ENCODE data around the gene CNTNAP2.
"Not testable (repeated sequence)": the region's sequence is repeated elsewhere in the genome, so short reads cannot be mapped to it uniquely, and the experiment has no call there.

DNA sequence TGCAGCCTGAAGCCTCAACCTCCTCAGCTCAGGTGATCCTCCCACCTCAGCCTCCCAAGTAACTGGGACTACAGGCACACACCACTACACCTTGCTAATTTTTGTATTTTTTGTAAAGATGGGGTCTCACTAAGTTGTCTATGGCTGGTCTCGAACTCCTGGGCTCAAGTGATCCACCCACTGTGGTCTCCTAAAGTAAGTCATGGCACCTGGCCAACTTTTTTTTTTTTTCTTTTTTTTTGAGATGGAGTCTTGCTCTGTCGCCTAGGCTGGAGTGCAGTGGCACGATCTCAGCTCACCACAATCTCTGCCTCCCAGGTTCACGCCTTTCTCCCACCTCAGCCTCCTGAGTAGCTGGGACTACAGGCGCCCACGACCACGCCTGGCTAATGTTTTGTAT is 2182.2 kb downstream of the CNTNAP2 start:
- not testable (repeated sequence) for TF ChIP-seq SIN3A (IDR thresholded peaks at IDR 0.05; ENCODE audit: borderline replicate concordance, insufficient read depth, low read depth, low read length); POLR2AphosphoS5 (IDR thresholded peaks at IDR 0.05; ENCODE audit: low read depth, low read length); TCF7L2 (IDR thresholded peaks at IDR 0.05; ENCODE audit: low read depth, low read length)
- TF ChIP-seq, protein P1, sequence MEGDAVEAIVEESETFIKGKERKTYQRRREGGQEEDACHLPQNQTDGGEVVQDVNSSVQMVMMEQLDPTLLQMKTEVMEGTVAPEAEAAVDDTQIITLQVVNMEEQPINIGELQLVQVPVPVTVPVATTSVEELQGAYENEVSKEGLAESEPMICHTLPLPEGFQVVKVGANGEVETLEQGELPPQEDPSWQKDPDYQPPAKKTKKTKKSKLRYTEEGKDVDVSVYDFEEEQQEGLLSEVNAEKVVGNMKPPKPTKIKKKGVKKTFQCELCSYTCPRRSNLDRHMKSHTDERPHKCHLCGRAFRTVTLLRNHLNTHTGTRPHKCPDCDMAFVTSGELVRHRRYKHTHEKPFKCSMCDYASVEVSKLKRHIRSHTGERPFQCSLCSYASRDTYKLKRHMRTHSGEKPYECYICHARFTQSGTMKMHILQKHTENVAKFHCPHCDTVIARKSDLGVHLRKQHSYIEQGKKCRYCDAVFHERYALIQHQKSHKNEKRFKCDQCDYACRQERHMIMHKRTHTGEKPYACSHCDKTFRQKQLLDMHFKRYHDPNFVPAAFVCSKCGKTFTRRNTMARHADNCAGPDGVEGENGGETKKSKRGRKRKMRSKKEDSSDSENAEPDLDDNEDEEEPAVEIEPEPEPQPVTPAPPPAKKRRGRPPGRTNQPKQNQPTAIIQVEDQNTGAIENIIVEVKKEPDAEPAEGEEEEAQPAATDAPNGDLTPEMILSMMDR (IDR thresholded peaks at IDR 0.05): not testable (repeated sequence)
- TF ChIP-seq, protein P2, sequence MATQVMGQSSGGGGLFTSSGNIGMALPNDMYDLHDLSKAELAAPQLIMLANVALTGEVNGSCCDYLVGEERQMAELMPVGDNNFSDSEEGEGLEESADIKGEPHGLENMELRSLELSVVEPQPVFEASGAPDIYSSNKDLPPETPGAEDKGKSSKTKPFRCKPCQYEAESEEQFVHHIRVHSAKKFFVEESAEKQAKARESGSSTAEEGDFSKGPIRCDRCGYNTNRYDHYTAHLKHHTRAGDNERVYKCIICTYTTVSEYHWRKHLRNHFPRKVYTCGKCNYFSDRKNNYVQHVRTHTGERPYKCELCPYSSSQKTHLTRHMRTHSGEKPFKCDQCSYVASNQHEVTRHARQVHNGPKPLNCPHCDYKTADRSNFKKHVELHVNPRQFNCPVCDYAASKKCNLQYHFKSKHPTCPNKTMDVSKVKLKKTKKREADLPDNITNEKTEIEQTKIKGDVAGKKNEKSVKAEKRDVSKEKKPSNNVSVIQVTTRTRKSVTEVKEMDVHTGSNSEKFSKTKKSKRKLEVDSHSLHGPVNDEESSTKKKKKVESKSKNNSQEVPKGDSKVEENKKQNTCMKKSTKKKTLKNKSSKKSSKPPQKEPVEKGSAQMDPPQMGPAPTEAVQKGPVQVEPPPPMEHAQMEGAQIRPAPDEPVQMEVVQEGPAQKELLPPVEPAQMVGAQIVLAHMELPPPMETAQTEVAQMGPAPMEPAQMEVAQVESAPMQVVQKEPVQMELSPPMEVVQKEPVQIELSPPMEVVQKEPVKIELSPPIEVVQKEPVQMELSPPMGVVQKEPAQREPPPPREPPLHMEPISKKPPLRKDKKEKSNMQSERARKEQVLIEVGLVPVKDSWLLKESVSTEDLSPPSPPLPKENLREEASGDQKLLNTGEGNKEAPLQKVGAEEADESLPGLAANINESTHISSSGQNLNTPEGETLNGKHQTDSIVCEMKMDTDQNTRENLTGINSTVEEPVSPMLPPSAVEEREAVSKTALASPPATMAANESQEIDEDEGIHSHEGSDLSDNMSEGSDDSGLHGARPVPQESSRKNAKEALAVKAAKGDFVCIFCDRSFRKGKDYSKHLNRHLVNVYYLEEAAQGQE (IDR thresholded peaks at IDR 0.05; ENCODE audit: insufficient read depth in 1 of 2, low read depth in 2 of 2, low read length in 1 of 2): not testable (repeated sequence)
